ENCODE measurements around the gene GREM2.

DNA sequence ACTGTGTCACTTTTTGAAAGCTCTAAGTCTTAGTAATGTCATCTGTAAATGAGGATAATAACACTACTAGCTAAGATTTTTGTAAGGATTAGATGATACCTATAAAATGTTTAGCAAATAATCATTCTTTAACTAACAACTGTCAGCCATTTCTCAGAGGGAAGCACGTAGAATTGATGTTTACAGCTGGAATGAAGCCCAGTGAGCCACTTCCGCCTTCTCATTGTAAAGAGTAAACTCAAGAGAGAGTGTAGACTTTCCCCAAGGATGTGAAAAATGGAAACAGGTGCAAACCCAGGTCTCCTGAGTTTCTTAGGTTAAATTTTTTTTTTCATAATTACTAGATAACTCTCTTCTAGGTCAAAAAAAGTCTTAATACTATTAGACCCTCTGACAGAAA is 4.9 kb downstream of the GREM2 start:
- TF ChIP-seq, protein P1, sequence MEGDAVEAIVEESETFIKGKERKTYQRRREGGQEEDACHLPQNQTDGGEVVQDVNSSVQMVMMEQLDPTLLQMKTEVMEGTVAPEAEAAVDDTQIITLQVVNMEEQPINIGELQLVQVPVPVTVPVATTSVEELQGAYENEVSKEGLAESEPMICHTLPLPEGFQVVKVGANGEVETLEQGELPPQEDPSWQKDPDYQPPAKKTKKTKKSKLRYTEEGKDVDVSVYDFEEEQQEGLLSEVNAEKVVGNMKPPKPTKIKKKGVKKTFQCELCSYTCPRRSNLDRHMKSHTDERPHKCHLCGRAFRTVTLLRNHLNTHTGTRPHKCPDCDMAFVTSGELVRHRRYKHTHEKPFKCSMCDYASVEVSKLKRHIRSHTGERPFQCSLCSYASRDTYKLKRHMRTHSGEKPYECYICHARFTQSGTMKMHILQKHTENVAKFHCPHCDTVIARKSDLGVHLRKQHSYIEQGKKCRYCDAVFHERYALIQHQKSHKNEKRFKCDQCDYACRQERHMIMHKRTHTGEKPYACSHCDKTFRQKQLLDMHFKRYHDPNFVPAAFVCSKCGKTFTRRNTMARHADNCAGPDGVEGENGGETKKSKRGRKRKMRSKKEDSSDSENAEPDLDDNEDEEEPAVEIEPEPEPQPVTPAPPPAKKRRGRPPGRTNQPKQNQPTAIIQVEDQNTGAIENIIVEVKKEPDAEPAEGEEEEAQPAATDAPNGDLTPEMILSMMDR (IDR thresholded peaks at IDR 0.05): no peak
- TF ChIP-seq, protein P2, sequence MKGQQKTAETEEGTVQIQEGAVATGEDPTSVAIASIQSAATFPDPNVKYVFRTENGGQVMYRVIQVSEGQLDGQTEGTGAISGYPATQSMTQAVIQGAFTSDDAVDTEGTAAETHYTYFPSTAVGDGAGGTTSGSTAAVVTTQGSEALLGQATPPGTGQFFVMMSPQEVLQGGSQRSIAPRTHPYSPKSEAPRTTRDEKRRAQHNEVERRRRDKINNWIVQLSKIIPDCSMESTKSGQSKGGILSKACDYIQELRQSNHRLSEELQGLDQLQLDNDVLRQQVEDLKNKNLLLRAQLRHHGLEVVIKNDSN (CRISPR knock-in tag; IDR thresholded peaks at IDR 0.05): no peak
- TF ChIP-seq, protein P3, sequence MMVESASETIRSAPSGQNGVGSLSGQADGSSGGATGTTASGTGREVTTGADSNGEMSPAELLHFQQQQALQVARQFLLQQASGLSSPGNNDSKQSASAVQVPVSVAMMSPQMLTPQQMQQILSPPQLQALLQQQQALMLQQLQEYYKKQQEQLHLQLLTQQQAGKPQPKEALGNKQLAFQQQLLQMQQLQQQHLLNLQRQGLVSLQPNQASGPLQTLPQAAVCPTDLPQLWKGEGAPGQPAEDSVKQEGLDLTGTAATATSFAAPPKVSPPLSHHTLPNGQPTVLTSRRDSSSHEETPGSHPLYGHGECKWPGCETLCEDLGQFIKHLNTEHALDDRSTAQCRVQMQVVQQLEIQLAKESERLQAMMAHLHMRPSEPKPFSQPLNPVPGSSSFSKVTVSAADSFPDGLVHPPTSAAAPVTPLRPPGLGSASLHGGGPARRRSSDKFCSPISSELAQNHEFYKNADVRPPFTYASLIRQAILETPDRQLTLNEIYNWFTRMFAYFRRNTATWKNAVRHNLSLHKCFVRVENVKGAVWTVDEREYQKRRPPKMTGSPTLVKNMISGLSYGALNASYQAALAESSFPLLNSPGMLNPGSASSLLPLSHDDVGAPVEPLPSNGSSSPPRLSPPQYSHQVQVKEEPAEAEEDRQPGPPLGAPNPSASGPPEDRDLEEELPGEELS (CRISPR knock-in tag; IDR thresholded peaks at IDR 0.05): no peak
- no peak for TF ChIP-seq ELF4 (CRISPR knock-in tag; IDR thresholded peaks at IDR 0.05; ENCODE audit: low read depth)
- TF ChIP-seq, protein P4, sequence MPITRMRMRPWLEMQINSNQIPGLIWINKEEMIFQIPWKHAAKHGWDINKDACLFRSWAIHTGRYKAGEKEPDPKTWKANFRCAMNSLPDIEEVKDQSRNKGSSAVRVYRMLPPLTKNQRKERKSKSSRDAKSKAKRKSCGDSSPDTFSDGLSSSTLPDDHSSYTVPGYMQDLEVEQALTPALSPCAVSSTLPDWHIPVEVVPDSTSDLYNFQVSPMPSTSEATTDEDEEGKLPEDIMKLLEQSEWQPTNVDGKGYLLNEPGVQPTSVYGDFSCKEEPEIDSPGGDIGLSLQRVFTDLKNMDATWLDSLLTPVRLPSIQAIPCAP (CRISPR knock-in tag; IDR thresholded peaks at IDR 0.05): no peak
- TF ChIP-seq, protein P5, sequence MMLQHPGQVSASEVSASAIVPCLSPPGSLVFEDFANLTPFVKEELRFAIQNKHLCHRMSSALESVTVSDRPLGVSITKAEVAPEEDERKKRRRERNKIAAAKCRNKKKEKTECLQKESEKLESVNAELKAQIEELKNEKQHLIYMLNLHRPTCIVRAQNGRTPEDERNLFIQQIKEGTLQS (CRISPR knock-in tag; conservative IDR thresholded peaks at IDR 0.05): no peak
- TF ChIP-seq, protein P6, sequence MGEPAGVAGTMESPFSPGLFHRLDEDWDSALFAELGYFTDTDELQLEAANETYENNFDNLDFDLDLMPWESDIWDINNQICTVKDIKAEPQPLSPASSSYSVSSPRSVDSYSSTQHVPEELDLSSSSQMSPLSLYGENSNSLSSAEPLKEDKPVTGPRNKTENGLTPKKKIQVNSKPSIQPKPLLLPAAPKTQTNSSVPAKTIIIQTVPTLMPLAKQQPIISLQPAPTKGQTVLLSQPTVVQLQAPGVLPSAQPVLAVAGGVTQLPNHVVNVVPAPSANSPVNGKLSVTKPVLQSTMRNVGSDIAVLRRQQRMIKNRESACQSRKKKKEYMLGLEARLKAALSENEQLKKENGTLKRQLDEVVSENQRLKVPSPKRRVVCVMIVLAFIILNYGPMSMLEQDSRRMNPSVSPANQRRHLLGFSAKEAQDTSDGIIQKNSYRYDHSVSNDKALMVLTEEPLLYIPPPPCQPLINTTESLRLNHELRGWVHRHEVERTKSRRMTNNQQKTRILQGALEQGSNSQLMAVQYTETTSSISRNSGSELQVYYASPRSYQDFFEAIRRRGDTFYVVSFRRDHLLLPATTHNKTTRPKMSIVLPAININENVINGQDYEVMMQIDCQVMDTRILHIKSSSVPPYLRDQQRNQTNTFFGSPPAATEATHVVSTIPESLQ (CRISPR knock-in tag; IDR thresholded peaks at IDR 0.05): no peak
- TF ChIP-seq, protein P7, sequence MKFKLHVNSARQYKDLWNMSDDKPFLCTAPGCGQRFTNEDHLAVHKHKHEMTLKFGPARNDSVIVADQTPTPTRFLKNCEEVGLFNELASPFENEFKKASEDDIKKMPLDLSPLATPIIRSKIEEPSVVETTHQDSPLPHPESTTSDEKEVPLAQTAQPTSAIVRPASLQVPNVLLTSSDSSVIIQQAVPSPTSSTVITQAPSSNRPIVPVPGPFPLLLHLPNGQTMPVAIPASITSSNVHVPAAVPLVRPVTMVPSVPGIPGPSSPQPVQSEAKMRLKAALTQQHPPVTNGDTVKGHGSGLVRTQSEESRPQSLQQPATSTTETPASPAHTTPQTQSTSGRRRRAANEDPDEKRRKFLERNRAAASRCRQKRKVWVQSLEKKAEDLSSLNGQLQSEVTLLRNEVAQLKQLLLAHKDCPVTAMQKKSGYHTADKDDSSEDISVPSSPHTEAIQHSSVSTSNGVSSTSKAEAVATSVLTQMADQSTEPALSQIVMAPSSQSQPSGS (CRISPR knock-in tag; IDR thresholded peaks at IDR 0.05; ENCODE audit: borderline replicate concordance, low read depth): no peak
- TF ChIP-seq, protein P8, sequence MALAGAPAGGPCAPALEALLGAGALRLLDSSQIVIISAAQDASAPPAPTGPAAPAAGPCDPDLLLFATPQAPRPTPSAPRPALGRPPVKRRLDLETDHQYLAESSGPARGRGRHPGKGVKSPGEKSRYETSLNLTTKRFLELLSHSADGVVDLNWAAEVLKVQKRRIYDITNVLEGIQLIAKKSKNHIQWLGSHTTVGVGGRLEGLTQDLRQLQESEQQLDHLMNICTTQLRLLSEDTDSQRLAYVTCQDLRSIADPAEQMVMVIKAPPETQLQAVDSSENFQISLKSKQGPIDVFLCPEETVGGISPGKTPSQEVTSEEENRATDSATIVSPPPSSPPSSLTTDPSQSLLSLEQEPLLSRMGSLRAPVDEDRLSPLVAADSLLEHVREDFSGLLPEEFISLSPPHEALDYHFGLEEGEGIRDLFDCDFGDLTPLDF (CRISPR knock-in tag; IDR thresholded peaks at IDR 0.05): no peak

All from WTC11 (cell line).